Measurements from ENCODE around the gene MED13. TPM values are rescaled to one million over a fixed set of nuclear protein-coding genes. Genes with fewer than 3 reads are reported as not detected.

The MED13 gene
- total and polyA plus RNA-seq, 9 of the 15 experiments (the other 6 are each of a cell fraction or from before 2014, with no cell fraction given), result 5.4 to 48.4 (median 28.2) TPM

DNA sequence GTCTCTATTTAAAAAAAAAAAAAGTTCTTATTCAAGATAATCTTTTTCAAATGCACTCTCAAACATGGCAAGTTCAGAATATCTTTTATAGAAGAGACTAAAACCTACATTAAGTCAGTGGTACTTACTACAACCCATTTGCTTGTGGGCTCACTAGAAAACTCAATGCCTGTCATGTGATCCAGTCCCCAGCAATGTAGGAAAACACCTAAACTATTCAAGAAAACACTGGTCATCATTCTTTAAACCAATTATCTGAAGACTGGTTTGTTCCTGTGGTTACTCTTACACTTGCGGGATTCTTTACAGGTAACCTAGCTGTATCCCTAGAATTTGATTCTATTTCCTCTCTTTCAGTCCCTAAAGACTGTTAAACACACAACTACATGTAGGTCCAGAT is 19.6 kb downstream of the MED13 start:
- Histone ChIP-seq H3K79me2 (ENCODE audit: control insufficient read depth, insufficient read depth, low read length) (peaks cover 70% of the 10 kb centered on the region), H3K27ac (ENCODE audit: extremely low read depth, low read depth, low read length) (no peak overlapping the region), H3K36me3 (ENCODE audit: control insufficient read depth, insufficient read depth, low read length) (peaks cover 75% of the 10 kb centered on the region), H3K9ac (ENCODE audit: insufficient read depth in 1 of 2, low read depth in 2 of 2, low read length in 2 of 2) (no peak overlapping the region), H3K4me2 (ENCODE audit: insufficient read depth, low read length) (no peak overlapping the region), H3K9me1 (ENCODE audit: control insufficient read depth, insufficient read depth, low read length) (no peaks in the 10 kb centered on the region), H4K20me1 (replicated peaks; ENCODE audit: control insufficient read depth, insufficient read depth, low read length) (no peaks in the 10 kb centered on the region; the same call in 1 of the 2 replicates), H3K4me3 (no peak overlapping the region), H2AFZ (ENCODE audit: low read depth, low read length) (no peak overlapping the region), H3K9me3 (replicated peaks; ENCODE audit: control insufficient read depth, insufficient read depth, low read depth, low read length) (no peaks in the 10 kb centered on the region), H3K4me1 (replicated peaks in 1 of 2; ENCODE audit: control insufficient read depth in 2 of 2, insufficient read depth in 2 of 2, low read length in 2 of 2) (no peaks in the 10 kb centered on the region), H3K27me3 (ENCODE audit: control insufficient read depth in 2 of 2, insufficient read depth in 2 of 2, low read length in 2 of 2) (no peaks in the 10 kb centered on the region)
- WGBS (ENCODE audit: insufficient coverage, low coverage, missing lambda C conversion rate), result 100% methylated on average over 1 of the region's 1 CpG
- BruUV-seq (replicated peaks), result no TSS peak
- ChIA-PET CTCF (ENCODE audit: low intra/inter-chr PET ratio) (no interaction called here), POLR2A (interaction anchor here (1.0 to 1.8 kb wide), 3 partner anchors 9 to 19 kb away, joined by 3 to 5 read pairs (median 5); partner anchors contain the start of gene MED13)
- no peak for TF ChIP-seq MTA1 (IDR thresholded peaks at IDR 0.05; ENCODE audit: borderline replicate concordance)
- TF ChIP-seq, protein P1, sequence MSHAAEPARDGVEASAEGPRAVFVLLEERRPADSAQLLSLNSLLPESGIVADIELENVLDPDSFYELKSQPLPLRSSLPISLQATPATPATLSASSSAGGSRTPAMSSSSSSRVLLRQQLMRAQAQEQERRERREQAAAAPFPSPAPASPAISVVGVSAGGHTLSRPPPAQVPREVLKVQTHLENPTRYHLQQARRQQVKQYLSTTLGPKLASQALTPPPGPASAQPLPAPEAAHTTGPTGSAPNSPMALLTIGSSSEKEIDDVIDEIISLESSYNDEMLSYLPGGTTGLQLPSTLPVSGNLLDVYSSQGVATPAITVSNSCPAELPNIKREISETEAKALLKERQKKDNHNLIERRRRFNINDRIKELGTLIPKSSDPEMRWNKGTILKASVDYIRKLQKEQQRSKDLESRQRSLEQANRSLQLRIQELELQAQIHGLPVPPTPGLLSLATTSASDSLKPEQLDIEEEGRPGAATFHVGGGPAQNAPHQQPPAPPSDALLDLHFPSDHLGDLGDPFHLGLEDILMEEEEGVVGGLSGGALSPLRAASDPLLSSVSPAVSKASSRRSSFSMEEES (CRISPR knock-in tag; IDR thresholded peaks at IDR 0.05), result 0 out of 2 replicates have a peak, but pooled peaks have one; percentile 17
- intact Hi-C loops (cut with micrococcal nuclease), result no loop called here
- no peak for FAIRE-seq
- no peak for DNase-seq (ENCODE audit: extremely low read depth in 1 of 4, low spot score in 3 of 4)
- no peak for ATAC-seq
- in situ Hi-C loops (cut with MboI), result no loop called here

DNA sequence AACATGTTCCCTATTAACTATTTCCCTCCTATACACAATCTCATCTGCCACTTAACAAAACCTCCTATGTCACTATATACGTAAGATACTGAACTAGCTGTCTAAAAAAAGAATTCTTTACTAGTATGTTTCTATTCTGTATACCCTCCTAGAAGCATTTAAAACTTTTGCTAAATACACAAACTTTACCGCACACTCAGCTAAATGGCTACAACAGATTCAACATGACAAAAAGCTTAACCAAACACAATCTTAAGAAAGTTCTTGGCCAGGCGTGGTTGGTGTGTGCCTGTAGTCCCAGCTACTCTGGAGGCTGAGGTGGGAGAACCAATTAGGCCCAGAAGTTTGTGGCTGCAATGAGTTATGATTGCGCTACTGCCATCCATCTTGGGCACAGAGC is 20.0 kb downstream of the MED13 start:
- Histone ChIP-seq H3K9me1 (ENCODE audit: control insufficient read depth, insufficient read depth, low read length) (no peaks in the 10 kb centered on the region), H3K79me2 (ENCODE audit: control insufficient read depth, insufficient read depth, low read length) (peaks cover 74% of the 10 kb centered on the region), H3K4me3 (no peak overlapping the region), H3K9ac (ENCODE audit: insufficient read depth in 1 of 2, low read depth in 2 of 2, low read length in 2 of 2) (no peak overlapping the region), H3K36me3 (ENCODE audit: control insufficient read depth, insufficient read depth, low read length) (peaks cover 75% of the 10 kb centered on the region), H3K27me3 (ENCODE audit: control insufficient read depth in 2 of 2, insufficient read depth in 2 of 2, low read length in 2 of 2) (no peaks in the 10 kb centered on the region), H3K4me1 (replicated peaks in 1 of 2; ENCODE audit: control insufficient read depth in 2 of 2, insufficient read depth in 2 of 2, low read length in 2 of 2) (no peaks in the 10 kb centered on the region), H3K9me3 (replicated peaks; ENCODE audit: control insufficient read depth, insufficient read depth, low read depth, low read length) (no peaks in the 10 kb centered on the region), H4K20me1 (replicated peaks; ENCODE audit: control insufficient read depth, insufficient read depth, low read length) (no peaks in the 10 kb centered on the region; the same call in 1 of the 2 replicates), H3K27ac (ENCODE audit: extremely low read depth, low read depth, low read length) (no peak overlapping the region), H2AFZ (ENCODE audit: low read depth, low read length) (no peak overlapping the region), H3K4me2 (ENCODE audit: insufficient read depth, low read length) (no peak overlapping the region)
- TF ChIP-seq, protein P2, sequence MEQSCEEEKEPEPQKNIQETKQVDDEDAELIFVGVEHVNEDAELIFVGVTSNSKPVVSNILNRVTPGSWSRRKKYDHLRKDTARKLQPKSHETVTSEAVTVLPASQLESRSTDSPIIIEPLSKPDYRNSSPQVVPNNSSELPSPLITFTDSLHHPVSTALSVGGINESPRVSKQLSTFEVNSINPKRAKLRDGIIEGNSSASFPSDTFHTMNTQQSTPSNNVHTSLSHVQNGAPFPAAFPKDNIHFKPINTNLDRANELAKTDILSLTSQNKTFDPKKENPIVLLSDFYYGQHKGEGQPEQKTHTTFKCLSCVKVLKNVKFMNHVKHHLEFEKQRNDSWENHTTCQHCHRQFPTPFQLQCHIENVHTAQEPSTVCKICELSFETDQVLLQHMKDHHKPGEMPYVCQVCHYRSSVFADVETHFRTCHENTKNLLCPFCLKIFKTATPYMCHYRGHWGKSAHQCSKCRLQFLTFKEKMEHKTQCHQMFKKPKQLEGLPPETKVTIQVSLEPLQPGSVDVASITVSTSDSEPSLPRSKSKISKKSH (CRISPR knock-in tag; IDR thresholded peaks at IDR 0.05), result no peak
- TF ChIP-seq C11orf30 (IDR thresholded peaks at IDR 0.05; ENCODE audit: low read depth) (peak; percentile 34; the same call in 1 of the 2 replicates), ZNF316 (IDR thresholded peaks at IDR 0.05) (peak; percentile 68), MAFF (IDR thresholded peaks at IDR 0.05; ENCODE audit: low read length) (0 out of 2 replicates have a peak, but pooled peaks have one; percentile 14)
- ChIA-PET CTCF (ENCODE audit: low intra/inter-chr PET ratio) (no interaction called here), POLR2A (interaction anchor here (1.0 to 1.8 kb wide), 3 partner anchors 9 to 20 kb away, joined by 3 to 5 read pairs (median 5); partner anchors contain the start of gene MED13)
- no peak for FAIRE-seq
- DNase-seq (ENCODE audit: extremely low read depth in 1 of 4, low spot score in 3 of 4), result no peak
- in situ Hi-C loops (cut with MboI) (no loop called here), intact Hi-C loops (cut with micrococcal nuclease) (no loop called here)
- BruUV-seq (replicated peaks), result no TSS peak
- ATAC-seq, result no peak
- WGBS (ENCODE audit: insufficient coverage, low coverage, missing lambda C conversion rate), result 93% methylated on average over 4 of the region's 4 CpGs
